Activated naive CD4-positive, alpha-beta T cell treated with anti-CD3 and anti-CD28 coated beads, Interleukin-2, amount 50 U/mL, for 72 hours (primary cell): ENCODE measurements around the gene DLG2. TPM values are rescaled to one million over a fixed set of nuclear protein-coding genes. Genes with fewer than 3 reads are reported as not detected.
"Not testable (repeated sequence)": the region's sequence is repeated elsewhere in the genome, so short reads cannot be mapped to it uniquely, and the experiment has no call there.

Experiments used
- ATAC-seq, 2 donors: fragments of 150-1000 bp; cut with Tn5 transposase; 2 replicates each; pipeline ENCODE4 v1.10.0; 2021; ENCODE audit warnings: mild to moderate bottlenecking in 2 of 2, moderate library complexity in 2 of 2
- DNase-seq, 2 donors: peaks; one replicate each; pipeline ENCODE4 v3.0.0; 2021 to 2022; ENCODE audit warnings: low spot score in 2 of 2
- H3K27ac Mint-ChIP-seq, 2 donors: one replicate each; pipeline ENCODE4 v1.8.0; 2022; ENCODE audit warnings: mild to moderate bottlenecking in 2 of 2, mixed read lengths in 2 of 2
- H3K36me3 Mint-ChIP-seq, 2 donors: one replicate each; pipeline ENCODE4 v1.8.0; 2022; ENCODE audit warnings: mixed read lengths in 2 of 2
- H3K9me3 Mint-ChIP-seq, 2 donors: one replicate each; pipeline ENCODE4 v1.8.0; 2022; ENCODE audit warnings: mixed read lengths in 2 of 2
- total RNA-seq, 2 donors: library from RNA; stranded (reverse); gene quantifications; one replicate each; pipeline ENCODE4 v1.2.3, GENCODE V29; 2022

DLG2 gene
- total RNA-seq, 2 donors from 2014 or later = 4.2 to 5.4 TPM

- ATAC-seq (no peak), DNase-seq (no peak)
- Mint-ChIP-seq H3K36me3 (peaks cover 0 to 10% of the 10 kb centered on the region in 2 donors), H3K27ac (no peak overlapping the region), H3K9me3 (peaks cover 16 to 22% of the 10 kb centered on the region in 2 donors)
These were observed 512.4 kb downstream of the DLG2 start for GRCh38 chr11:85114786-85115185.

GRCh38 chr11:85110246-85110645 lies 516.9 kb downstream of the DLG2 start:
- peaks cover 23 to 28% of the 10 kb centered on the region in 2 donors for H3K9me3 Mint-ChIP-seq
- not testable (repeated sequence) for DNase-seq, H3K27ac Mint-ChIP-seq, ATAC-seq
- peaks cover 0 to 10% of the 10 kb centered on the region in 2 donors for H3K36me3 Mint-ChIP-seq

- no peak for DNase-seq
- Mint-ChIP-seq H3K36me3 (peaks cover 0 to 10% of the 10 kb centered on the region in 2 donors), H3K27ac (no peak overlapping the region), H3K9me3 (peaks cover 26 to 33% of the 10 kb centered on the region in 2 donors)
- no peak for ATAC-seq
These were observed 518.0 kb downstream of the DLG2 start for GRCh38 chr11:85109141-85109540.

GRCh38 chr11:85105868-85106267 lies 521.3 kb downstream of the DLG2 start:
- H3K27ac Mint-ChIP-seq = no peak overlapping the region
- no peak for ATAC-seq
- H3K36me3 Mint-ChIP-seq = peaks cover 0 to 5% of the 10 kb centered on the region in 2 donors
- peaks cover 22 to 25% of the 10 kb centered on the region in 2 donors for H3K9me3 Mint-ChIP-seq
- DNase-seq = no peak

- no peak for ATAC-seq
- H3K9me3 Mint-ChIP-seq = peaks cover 21 to 24% of the 10 kb centered on the region in 2 donors
- H3K36me3 Mint-ChIP-seq = peaks cover 10 to 15% of the 10 kb centered on the region in 2 donors
- DNase-seq = no peak
- H3K27ac Mint-ChIP-seq = no peak overlapping the region
These were observed 527.6 kb downstream of the DLG2 start for GRCh38 chr11:85099522-85099921.

GRCh38 chr11:85098996-85099395 lies 528.1 kb downstream of the DLG2 start:
- Mint-ChIP-seq H3K27ac (no peak overlapping the region), H3K36me3 (peaks cover 10 to 15% of the 10 kb centered on the region in 2 donors), H3K9me3 (peaks cover 16 to 19% of the 10 kb centered on the region in 2 donors)
- DNase-seq (no peak), ATAC-seq (no peak)

GRCh38 chr11:85096939-85097338 lies 530.2 kb downstream of the DLG2 start:
- DNase-seq (no peak), ATAC-seq (no peak)
- Mint-ChIP-seq H3K27ac (no peak overlapping the region), H3K9me3 (peaks cover 19 to 23% of the 10 kb centered on the region in 2 donors), H3K36me3 (peaks cover 10 to 15% of the 10 kb centered on the region in 2 donors)

- Mint-ChIP-seq H3K27ac (no peak overlapping the region), H3K36me3 (peaks cover 10 to 15% of the 10 kb centered on the region in 2 donors), H3K9me3 (peaks cover 26 to 31% of the 10 kb centered on the region in 2 donors)
- DNase-seq (no peak), ATAC-seq (no peak)
These were observed 531.9 kb downstream of the DLG2 start for GRCh38 chr11:85095239-85095638.

GRCh38 chr11:85094795-85095194 lies 532.3 kb downstream of the DLG2 start:
- DNase-seq (no peak), ATAC-seq (no peak)
- Mint-ChIP-seq H3K36me3 (peaks cover 10 to 15% of the 10 kb centered on the region in 2 donors), H3K9me3 (peaks cover 28 to 33% of the 10 kb centered on the region in 2 donors), H3K27ac (no peak overlapping the region)

GRCh38 chr11:85089654-85090053 lies 537.5 kb downstream of the DLG2 start:
- ATAC-seq (no peak), DNase-seq (no peak)
- Mint-ChIP-seq H3K27ac (no peak overlapping the region), H3K36me3 (no peaks in the 10 kb centered on the region), H3K9me3 (peaks cover 28 to 33% of the 10 kb centered on the region in 2 donors)

GRCh38 chr11:85088286-85088685 lies 538.9 kb downstream of the DLG2 start:
- ATAC-seq = no peak
- DNase-seq = no peak
- Mint-ChIP-seq H3K27ac (no peak overlapping the region), H3K36me3 (peaks cover 0 to 2% of the 10 kb centered on the region in 2 donors), H3K9me3 (peaks cover 35% of the 10 kb centered on the region in 2 donors)

GRCh38 chr11:85086504-85087284 lies 540.5 kb downstream of the DLG2 start:
- no peak for DNase-seq
- no peak overlapping the region for H3K27ac Mint-ChIP-seq
- peaks cover 0 to 4% of the 10 kb centered on the region in 2 donors for H3K36me3 Mint-ChIP-seq
- no peak for ATAC-seq
- peaks cover 29 to 33% of the 10 kb centered on the region in 2 donors for H3K9me3 Mint-ChIP-seq

- H3K27ac Mint-ChIP-seq = no peak overlapping the region
- H3K36me3 Mint-ChIP-seq = no peaks in the 10 kb centered on the region
- no peak for ATAC-seq
- H3K9me3 Mint-ChIP-seq = peaks cover 12 to 23% of the 10 kb centered on the region in 2 donors
- DNase-seq = no peak
These were observed 550.4 kb downstream of the DLG2 start for GRCh38 chr11:85076535-85077330.

- ATAC-seq (peak in 1 of 2 donors; percentile 58), DNase-seq (no peak)
- Mint-ChIP-seq H3K36me3 (no peaks in the 10 kb centered on the region), H3K9me3 (peaks cover 6 to 8% of the 10 kb centered on the region in 2 donors), H3K27ac (no peak overlapping the region)
These were observed 564.5 kb downstream of the DLG2 start for GRCh38 chr11:85062659-85063058.

- no peaks in the 10 kb centered on the region for H3K36me3 Mint-ChIP-seq
- H3K9me3 Mint-ChIP-seq = peaks cover 5 to 12% of the 10 kb centered on the region in 2 donors
- DNase-seq = no peak
- H3K27ac Mint-ChIP-seq = no peak overlapping the region
- ATAC-seq = no peak
These were observed 574.5 kb downstream of the DLG2 start for GRCh38 chr11:85052636-85053035.

GRCh38 chr11:85048801-85049200 lies 578.3 kb downstream of the DLG2 start:
- ATAC-seq (no peak), DNase-seq (no peak)
- H3K27ac Mint-ChIP-seq = no peak overlapping the region
- peaks cover 5 to 12% of the 10 kb centered on the region in 2 donors for H3K9me3 Mint-ChIP-seq
- H3K36me3 Mint-ChIP-seq = no peaks in the 10 kb centered on the region

GRCh38 chr11:85045716-85046115 lies 581.4 kb downstream of the DLG2 start:
- H3K9me3 Mint-ChIP-seq = peaks cover 5 to 12% of the 10 kb centered on the region in 2 donors
- no peak for ATAC-seq
- no peak overlapping the region for H3K27ac Mint-ChIP-seq
- no peaks in the 10 kb centered on the region for H3K36me3 Mint-ChIP-seq
- no peak for DNase-seq
